IMR-90 (cell line): Measurements from ENCODE around the gene CCDC146.
"Not testable (repeated sequence)": the region's sequence is repeated elsewhere in the genome, so short reads cannot be mapped to it uniquely, and the experiment has no call there.

ENCODE experiments used
- BHLHE40 ChIP-seq: fragments of 150-350 bp; IDR thresholded peaks from 2 replicates; pipeline ENCODE4 v1.6.1; 2016; ENCODE audit warnings: mild to moderate bottlenecking, low read depth, low read length
- CEBPB ChIP-seq: IDR thresholded peaks from 2 replicates; pipeline ENCODE4 v1.6.1; 2012; ENCODE audit warnings: low read depth, low read length, improper control_type of control experiment
- CTCF ChIP-seq: conservative IDR thresholded peaks from 2 replicates; pipeline ENCODE4 v1.5.1; 2012; ENCODE audit warnings: mild to moderate bottlenecking, low read depth, low read length, improper control_type of control experiment
- ELK1 ChIP-seq: fragments of 150-350 bp; IDR thresholded peaks from 2 replicates; pipeline ENCODE4 v1.6.1; 2016; ENCODE audit warnings: low read depth, mild to moderate bottlenecking, low read length, moderate library complexity, borderline replicate concordance
- MAFK ChIP-seq: IDR thresholded peaks from 2 replicates; pipeline ENCODE4 v1.6.1; 2012; ENCODE audit warnings: low read depth, low read length, improper control_type of control experiment
- MAZ ChIP-seq: IDR thresholded peaks from 2 replicates; pipeline ENCODE4 v1.6.1; 2012; ENCODE audit warnings: low read depth, mild to moderate bottlenecking, low read length, improper control_type of control experiment, moderate library complexity, borderline replicate concordance
- MXI1 ChIP-seq: IDR thresholded peaks from 2 replicates; pipeline ENCODE4 v1.6.1; 2012; ENCODE audit warnings: low read depth, mild to moderate bottlenecking, low read length, moderate library complexity, borderline replicate concordance
- POLR2A ChIP-seq: IDR thresholded peaks from 2 replicates; pipeline ENCODE4 v1.6.1; 2012; ENCODE audit warnings: mild to moderate bottlenecking, low read depth, low read length
- RAD21 ChIP-seq: IDR thresholded peaks from 2 replicates; pipeline ENCODE4 v1.6.1; 2012; ENCODE audit warnings: low read length, improper control_type of control experiment
- RCOR1 ChIP-seq: IDR thresholded peaks from 2 replicates; pipeline ENCODE4 v1.6.1; 2012; ENCODE audit warnings: mild to moderate bottlenecking, low read length, improper control_type of control experiment; ENCODE audit not compliant: insufficient replicate concordance
- RFX5 ChIP-seq: IDR thresholded peaks from 2 replicates; pipeline ENCODE4 v1.8.0; 2012; ENCODE audit warnings: low read depth, mild to moderate bottlenecking, low read length, moderate library complexity
- SMC3 ChIP-seq: fragments of 150-350 bp; IDR thresholded peaks from 2 replicates; pipeline ENCODE4 v1.6.1; 2016; ENCODE audit warnings: low read depth, mild to moderate bottlenecking, antibody characterized with exemption, low read length, moderate library complexity

- not testable (repeated sequence) for TF ChIP-seq CTCF, POLR2A, MAFK, RAD21, RFX5, BHLHE40, RCOR1, CEBPB, MAZ, MXI1, ELK1, SMC3
Observed at GRCh38 chr7:77077060-77077459, 45.4 kb upstream of the CCDC146 start.
